Embryonic facial prominence (tissue), 1 donor: ENCODE measurements around the gene ST3GAL3.

Source experiments
- DNase-seq: peaks from one replicate; pipeline ENCODE4 v3.0.0-alpha.2; 2016; ENCODE audit errors: extremely low spot score

The ST3GAL3 gene

DNA sequence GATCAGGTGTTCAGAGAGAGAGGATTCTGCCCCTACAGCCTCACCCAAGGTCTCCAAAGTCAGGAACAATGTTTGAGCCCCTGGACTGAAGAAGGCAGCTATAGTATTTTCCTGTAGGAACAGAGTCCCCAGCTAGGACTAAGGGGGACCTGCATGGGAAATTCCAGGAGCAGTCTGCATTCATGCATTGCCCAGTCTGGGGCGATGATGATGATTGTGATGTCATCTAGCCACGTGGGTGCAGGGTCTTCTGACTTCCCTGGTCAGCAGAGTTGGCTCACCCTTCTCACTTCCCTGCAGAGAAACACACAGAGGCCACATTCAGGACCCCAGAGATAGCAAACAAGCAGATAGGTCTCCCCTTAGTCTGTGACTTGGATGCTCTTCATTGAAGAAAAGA lies 169.8 kb downstream of the ST3GAL3 start:
- no peak for DNase-seq

GRCh38 chr1:43878440-43878839 lies 171.1 kb downstream of the ST3GAL3 start:
- DNase-seq, result no peak

- no peak for DNase-seq
Observed at GRCh38 chr1:43878854-43879253, 171.5 kb downstream of the ST3GAL3 start.

GRCh38 chr1:43879414-43879813 lies 172.1 kb downstream of the ST3GAL3 start:
- no peak for DNase-seq

DNA sequence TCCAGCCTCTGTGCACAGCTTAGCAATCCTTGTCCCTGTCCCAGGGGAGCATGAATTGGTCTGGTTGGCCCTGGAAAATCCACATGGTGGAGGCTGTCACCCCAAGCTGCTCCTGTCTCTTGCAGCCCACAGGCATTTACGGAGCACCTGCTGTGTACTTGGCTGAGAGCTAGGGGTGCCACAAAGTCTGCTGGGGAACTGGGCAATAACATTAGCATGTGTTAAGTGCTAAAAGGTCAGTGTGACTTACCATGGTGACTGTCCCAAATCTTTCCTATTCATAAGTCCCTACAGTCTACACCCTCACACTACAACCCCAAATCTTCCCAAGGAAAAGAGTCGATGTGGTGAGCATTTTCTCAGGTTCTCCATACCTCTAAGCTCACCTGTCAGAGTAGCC lies 172.7 kb downstream of the ST3GAL3 start:
- no peak for DNase-seq

DNA sequence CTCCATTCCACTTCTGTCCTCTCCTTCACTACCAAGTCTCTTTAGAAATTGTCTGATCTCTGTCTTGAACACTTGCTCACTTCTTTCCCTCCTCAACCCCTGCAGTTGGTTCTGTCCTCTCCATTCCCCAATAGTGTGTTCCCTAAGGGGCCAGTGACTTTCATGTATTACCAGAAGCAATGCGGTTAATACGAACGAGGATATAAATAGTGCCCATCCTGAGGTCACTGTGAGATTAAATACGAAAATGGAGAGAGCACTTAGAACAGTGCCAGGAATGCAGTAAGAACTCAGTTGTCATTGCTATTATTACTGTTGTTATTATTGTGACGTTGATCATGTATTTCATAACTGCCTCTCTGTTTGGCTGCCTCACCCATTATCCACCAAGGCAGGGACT lies 173.3 kb downstream of the ST3GAL3 start:
- no peak for DNase-seq

- no peak for DNase-seq
Observed at GRCh38 chr1:43881415-43881814, 174.1 kb downstream of the ST3GAL3 start.

DNA sequence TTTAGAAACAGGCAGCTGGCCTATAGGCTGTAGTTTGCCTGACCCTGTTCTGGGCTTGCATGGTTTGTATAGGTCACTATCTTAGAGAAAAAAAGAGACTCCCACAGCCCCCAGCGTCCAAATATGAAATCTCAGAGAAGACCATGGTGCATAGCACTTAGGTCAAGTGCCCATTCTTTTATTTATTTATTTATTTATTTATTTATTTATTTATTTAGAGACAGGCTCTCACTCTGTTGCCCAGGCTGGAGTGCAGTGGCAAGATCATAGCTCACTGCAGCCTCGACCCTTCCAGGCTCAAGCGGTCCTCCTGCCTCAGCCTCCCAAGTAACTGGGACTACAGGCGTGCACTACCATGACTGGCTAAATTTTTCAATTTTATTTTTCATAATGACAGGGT lies 175.4 kb downstream of the ST3GAL3 start:
- no peak for DNase-seq

DNA sequence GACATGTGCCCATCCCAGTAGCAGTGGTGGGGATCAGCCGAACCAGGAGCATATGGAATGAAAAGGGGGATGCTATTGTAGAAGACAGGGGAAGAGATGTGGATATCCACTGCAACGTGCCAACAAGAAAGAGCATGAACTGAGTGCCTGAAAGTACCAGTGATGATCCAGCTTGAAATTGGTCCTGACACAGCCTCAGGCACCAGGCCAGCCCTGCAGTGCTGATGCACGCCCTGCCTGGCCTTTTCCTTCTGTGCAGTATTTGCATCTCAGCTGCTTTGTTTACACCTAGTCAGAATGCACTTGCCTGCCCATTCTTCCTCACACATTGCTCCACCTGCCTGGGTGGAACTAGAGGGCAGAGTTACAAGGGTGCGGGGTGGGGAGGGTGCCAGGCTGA lies 176.0 kb downstream of the ST3GAL3 start:
- DNase-seq, result no peak

- no peak for DNase-seq
Observed at GRCh38 chr1:43885279-43885801, 178.0 kb downstream of the ST3GAL3 start.

DNA sequence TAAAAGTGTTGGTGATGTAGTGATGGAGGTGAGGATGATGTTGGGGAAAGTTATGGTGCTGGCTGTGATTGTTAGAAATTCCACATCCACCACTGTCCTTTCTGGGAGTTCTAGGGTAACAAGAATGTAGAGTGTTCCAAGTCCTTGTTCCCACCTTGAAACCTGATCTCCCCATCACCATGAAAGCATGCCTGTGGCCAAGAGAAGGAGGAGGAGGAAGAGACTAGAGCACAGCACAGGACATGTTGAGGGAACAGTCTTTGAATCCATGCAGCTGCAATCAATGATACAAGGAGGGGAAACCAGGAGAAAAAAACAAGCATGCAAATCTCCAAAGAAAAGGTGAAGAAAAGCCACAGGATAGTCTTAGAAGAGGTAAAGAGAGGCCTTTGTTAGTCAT lies 180.4 kb downstream of the ST3GAL3 start:
- no peak for DNase-seq

- no peak for DNase-seq
Observed at GRCh38 chr1:43890815-43891214, 183.5 kb downstream of the ST3GAL3 start.

- DNase-seq, result no peak
Observed at GRCh38 chr1:43893006-43893405, 185.7 kb downstream of the ST3GAL3 start.

DNA sequence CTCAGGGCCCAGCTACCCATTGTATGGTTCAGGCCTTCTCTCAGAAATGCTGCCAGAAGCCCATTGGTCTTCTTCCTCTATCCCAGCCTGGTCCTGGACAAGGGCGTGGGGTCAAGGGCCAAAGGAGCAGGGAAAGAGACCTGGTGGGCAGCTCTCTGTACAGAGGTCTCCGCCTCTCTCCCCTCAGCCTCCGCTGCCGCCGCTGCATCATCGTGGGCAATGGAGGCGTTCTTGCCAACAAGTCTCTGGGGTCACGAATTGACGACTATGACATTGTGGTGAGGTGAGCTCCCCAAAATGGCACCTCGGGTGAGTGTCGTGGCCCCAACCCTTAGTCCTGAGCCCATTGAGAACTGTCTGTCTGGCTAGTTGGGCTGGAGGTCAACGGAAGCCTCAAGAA lies 191.6 kb downstream of the ST3GAL3 start:
- no peak for DNase-seq

DNA sequence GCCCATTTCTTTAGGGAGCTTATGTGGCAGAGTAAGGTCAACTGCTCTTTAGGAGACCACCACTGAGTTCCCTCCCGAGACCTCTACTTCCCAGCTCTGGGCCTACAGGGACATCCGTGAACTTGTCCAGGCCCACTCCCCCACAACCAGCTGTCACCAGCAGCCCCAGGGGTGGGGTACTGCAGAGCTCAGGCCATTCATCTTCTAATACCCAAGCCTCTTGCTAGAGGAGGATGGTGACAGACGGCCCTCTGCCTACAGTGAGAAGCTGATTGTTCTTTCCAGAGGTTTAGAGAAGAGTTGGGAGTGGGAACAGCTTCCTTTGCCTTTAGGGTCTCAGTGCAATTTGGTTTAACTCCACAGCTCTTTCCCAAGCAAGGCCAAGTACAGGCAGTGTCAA lies 193.1 kb downstream of the ST3GAL3 start:
- no peak for DNase-seq

DNA sequence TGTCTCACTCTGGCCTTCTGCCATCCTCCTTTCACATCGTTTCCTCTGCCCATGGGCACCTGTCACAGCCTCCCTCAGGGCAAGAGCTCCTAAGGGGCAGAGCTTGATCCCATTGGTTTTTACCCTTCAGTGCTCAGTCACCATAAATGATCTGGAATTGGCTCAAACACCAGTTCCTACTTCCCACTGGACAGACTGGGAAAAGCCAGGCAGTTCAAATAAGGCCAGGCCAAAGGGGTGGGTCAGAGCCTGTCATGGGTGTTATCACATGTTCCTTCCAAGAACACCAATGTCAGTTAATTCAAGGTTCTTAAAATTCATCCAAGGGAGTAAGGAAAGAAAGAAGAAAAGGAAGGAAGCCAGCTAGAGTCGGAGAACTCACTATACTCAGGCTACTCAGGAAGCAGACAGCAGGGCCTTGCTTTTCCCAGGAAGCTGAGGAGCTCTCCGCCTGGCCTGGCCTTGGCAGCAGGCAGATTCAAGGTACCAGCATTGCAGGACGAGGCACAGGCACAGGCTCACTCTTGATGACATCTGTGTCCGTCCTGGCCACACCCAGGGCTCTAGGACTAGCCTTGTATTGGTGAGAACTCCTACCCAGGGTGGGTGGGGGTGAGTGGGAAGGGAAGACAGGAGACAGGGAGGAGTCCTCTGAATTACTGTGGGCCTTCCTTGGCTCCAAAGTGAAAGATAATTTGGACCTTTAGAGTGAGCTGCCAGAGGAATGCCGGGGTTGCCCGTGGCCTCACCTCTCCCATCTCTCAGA lies 194.0 kb downstream of the ST3GAL3 start:
- no peak for DNase-seq

- no peak for DNase-seq
Observed at GRCh38 chr1:43902058-43902831, 194.9 kb downstream of the ST3GAL3 start.

DNA sequence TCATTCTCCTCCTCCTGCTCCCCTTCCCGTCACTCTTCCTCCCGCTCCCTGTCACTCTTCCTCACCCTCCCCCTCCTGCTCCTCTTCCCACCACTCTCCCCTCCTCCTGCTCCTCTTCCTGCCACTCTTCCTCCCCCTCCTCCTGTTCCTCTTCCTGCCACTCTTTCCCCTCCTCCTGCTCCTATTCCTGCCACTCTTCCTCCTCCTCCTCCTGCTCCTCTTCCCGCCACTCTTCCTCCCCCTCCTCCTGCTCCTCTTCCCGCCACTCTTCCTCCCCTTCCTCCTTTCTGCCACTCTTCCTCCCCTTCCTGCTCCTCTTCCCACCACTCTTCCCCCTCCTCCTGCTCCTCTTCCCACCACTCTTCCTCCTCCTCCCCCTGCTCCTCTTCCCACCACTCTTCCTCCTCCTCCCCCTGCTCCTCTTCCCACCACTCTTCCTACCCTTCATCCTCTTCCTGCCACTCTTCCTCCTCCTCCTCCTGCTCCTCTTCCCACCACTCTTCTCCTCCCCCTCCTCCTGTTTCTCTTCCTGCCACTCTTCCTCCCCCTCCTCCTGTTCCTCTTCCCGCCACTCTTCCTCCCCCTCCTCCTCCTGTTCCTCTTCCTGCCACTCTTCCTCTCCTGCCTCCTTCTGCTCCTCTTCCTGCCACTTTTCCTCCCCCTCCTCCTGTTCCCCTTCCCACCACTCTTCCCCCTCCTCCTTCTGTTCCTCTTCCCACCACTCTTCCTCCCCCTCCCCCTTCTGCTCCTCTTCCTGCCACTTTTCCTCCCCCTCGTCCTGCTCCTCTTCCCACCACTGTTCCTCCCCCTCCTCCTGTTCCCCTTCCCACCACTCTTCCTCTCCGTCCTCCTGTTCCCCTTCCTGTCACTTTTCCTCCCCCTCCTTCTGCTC lies 197.6 kb downstream of the ST3GAL3 start:
- DNase-seq, result no peak

DNA sequence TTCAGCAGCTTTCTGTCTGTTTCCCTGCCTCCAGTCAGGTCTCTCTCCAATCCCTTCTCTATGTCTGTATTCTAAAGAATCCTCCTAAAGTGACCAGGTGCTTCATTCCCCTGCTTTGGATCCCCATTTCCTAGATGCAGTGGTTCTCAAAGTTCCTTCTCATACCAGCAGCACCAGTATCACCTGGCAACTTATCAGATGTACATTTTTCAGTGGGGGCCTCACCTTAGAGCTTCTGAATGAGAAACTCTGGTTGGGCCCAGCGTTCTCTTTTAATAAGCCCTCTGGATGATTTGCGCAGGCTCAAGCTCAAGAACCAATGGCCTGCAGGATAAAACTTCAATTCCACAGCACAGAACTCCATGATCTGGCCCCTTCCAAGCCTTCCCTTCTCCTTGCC lies 200.9 kb downstream of the ST3GAL3 start:
- DNase-seq, result no peak

DNA sequence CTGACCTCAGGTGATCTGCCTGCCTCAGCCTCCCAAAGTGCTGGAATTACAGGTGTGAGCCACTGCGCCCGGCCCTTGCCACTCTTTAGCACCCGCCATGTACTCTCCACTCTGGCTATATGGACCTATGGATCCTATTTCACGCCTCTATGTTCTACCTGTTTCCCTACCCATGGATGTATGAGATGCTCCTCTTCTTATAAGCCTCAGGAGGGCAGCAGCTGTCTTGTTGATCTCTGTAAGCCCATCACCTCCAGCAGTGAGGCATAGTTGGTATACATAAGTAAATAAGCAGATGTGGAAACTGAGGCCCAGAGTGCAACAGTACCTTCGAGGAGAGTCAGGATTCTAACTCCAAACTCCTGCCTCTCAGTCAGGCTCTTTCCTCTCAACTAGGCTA lies 201.5 kb downstream of the ST3GAL3 start:
- no peak for DNase-seq

DNA sequence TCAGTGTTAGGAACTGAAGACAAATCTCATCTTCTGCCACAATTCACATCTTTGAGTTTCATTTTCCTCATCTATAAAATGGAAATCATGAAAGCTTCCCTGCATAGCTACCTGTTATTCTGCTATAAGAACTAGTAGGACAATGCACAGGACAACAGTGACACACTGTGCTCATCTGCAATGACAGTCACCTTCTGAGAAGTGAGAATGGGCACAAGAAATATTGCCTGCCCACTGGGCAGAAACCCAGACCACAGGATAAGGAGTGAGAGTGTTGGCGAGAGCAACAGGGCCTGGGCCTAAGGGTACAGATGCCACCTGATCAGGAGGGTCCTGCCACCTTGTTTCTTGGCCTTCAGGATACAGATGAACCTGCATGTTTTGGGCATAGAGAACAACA lies 203.0 kb downstream of the ST3GAL3 start:
- DNase-seq, result no peak

DNA sequence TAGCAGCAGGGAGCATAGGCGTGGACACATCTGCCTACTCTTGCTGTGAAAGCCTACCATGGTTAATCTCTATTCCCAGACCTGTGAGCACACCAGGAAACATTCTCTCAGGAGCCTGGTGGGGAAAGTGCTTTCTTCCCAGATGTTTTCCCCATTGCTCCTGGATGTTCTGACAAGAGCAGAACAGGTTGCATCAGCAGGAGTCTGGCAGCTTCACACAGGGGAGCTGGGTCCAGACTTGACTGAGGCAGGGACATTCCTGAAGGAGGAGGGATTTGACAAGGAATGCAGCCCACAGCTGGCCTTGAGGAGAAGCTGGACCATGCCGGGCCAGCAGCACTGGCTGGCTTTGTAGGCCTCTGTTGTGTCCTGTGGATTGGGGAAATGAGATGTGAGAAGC lies 205.3 kb downstream of the ST3GAL3 start:
- no peak for DNase-seq
